H1 (cell line): Measurements from ENCODE around the gene GPSM3. TPM values are rescaled to one million over a fixed set of nuclear protein-coding genes. Genes with fewer than 3 reads are reported as not detected.

Source experiments
- SIN3A ChIP-seq, 2 experiments: IDR thresholded peaks in 1 of 2; conservative IDR thresholded peaks in 1 of 2; 2 replicates each; pipeline ENCODE4 v1.6.1; 2011 to 2012; ENCODE audit warnings: low read length in 2 of 2, improper control_type of control experiment in 1 of 2, low read depth in 1 of 2, mild to moderate bottlenecking in 1 of 2
- SP2 ChIP-seq: IDR thresholded peaks from 2 replicates; pipeline ENCODE4 v1.6.1; 2012; ENCODE audit warnings: mild to moderate bottlenecking, low read length, inconsistent platforms
- polyA plus RNA-seq, 7 experiments: library from polyadenylated mRNA; depleted of rRNA in 3 of 7; stranded (reverse) in 5 of 7; unstranded in 2 of 7; fragments of >200 nt in 5 of 7; fragments of 200-250 nt in 2 of 7; gene quantifications; 1 replicate in 5 of 7; 2 replicates in 1 of 7; 4 replicates in 1 of 7; pipeline versions ENCODE4 v1.2.1 to v1.2.3, GENCODE V29; 2011 to 2013; ENCODE audit warnings: missing spikeins in 2 of 7, mixed read lengths in 2 of 7
- total RNA-seq: library from RNA; stranded (reverse); fragmentation: NEBNext Ultra II Directional; extraction: Animal tissue kit (Norgen Biotek cat#: 25700); gene quantifications from 2 replicates; pipeline ENCODE4 v1.2.1, GENCODE V29; 2021

Gene GPSM3
- total and polyA plus RNA-seq, 2 of the 8 experiments (the other 6 are each of a cell fraction or from before 2014, with no cell fraction given): 6.6 to 9.8 TPM

GRCh38 chr6:32175711-32176475, 16.6 kb downstream of the GPSM3 start, which contains the start of gene AGPAT1 (continued):
- no peak for TF ChIP-seq SIN3A (conservative IDR thresholded peaks at IDR 0.05 in 1 of 2, IDR thresholded peaks at IDR 0.05 in 1 of 2; ENCODE audit: low read depth in 1 of 2, low read length in 2 of 2)
- TF ChIP-seq SP2: peak; percentile 60
